Nephron (organoid): ENCODE data around the gene M1AP.

Source experiments
- H3K27ac Mint-ChIP-seq, 3 experiments: 2 replicates each; pipeline ENCODE4 v1.8.0; 2020; ENCODE audit warnings: mixed read lengths in 3 of 3, mild to moderate bottlenecking in 2 of 3, moderate library complexity in 1 of 3
- H3K27me3 Mint-ChIP-seq: 2 replicates; pipeline ENCODE4 v1.8.0; 2021; ENCODE audit warnings: low read depth, mild to moderate bottlenecking, moderate library complexity, mixed read lengths
- H3K36me3 Mint-ChIP-seq: 2 replicates; pipeline ENCODE4 v1.8.0; 2020; ENCODE audit warnings: low read depth, mixed read lengths
- H3K4me1 Mint-ChIP-seq: 2 replicates; pipeline ENCODE4 v1.8.0; 2020; ENCODE audit warnings: mixed read lengths
- H3K4me3 Mint-ChIP-seq, 3 experiments: 2 replicates each; pipeline ENCODE4 v1.8.0; 2020; ENCODE audit warnings: mild to moderate bottlenecking in 3 of 3, mixed read lengths in 3 of 3, moderate library complexity in 2 of 3
- H3K9me3 Mint-ChIP-seq: 2 replicates; pipeline ENCODE4 v1.8.0; 2020; ENCODE audit warnings: mixed read lengths
- TF ChIP-seq, protein P1 (sequence below), 3 experiments: fragments of 200-600 bp; sonication (generic); IDR thresholded peaks; one replicate each; pipeline ENCODE4 v1.5.0; 2021; ENCODE audit warnings: antibody characterized with exemption in 3 of 3; ENCODE audit not compliant: unreplicated experiment in 3 of 3

Gene M1AP

DNA sequence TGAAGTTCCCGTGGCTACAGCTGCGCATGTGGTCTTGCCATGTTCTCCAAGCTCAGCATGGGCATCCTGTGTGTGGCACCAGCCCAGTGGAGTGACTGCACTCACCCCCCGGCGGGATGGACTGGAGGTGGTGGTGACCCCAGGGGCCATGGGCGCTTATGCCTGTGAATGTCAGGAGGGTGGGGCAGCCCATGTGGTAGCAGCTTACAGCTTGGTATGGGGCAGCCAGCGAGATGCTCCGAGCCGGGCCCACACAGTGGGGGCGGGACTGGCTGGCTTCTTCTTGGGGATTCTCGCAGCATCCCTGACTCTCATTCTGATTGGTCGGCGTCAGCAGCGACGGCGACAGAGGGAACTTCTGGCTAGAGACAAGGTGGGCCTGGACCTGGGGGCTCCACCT is 31.5 kb upstream of the M1AP start:
- no peaks in the 10 kb centered on the region for H3K27me3 Mint-ChIP-seq
- H3K4me3 Mint-ChIP-seq, result no peak overlapping the region
- H3K36me3 Mint-ChIP-seq, result peaks cover 42% of the 10 kb centered on the region
- H3K4me1 Mint-ChIP-seq, result no peaks in the 10 kb centered on the region
- no peak overlapping the region for H3K27ac Mint-ChIP-seq
- no peaks in the 10 kb centered on the region for H3K9me3 Mint-ChIP-seq
- TF ChIP-seq, protein P1, sequence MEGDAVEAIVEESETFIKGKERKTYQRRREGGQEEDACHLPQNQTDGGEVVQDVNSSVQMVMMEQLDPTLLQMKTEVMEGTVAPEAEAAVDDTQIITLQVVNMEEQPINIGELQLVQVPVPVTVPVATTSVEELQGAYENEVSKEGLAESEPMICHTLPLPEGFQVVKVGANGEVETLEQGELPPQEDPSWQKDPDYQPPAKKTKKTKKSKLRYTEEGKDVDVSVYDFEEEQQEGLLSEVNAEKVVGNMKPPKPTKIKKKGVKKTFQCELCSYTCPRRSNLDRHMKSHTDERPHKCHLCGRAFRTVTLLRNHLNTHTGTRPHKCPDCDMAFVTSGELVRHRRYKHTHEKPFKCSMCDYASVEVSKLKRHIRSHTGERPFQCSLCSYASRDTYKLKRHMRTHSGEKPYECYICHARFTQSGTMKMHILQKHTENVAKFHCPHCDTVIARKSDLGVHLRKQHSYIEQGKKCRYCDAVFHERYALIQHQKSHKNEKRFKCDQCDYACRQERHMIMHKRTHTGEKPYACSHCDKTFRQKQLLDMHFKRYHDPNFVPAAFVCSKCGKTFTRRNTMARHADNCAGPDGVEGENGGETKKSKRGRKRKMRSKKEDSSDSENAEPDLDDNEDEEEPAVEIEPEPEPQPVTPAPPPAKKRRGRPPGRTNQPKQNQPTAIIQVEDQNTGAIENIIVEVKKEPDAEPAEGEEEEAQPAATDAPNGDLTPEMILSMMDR (IDR thresholded peaks at IDR 0.05; ENCODE audit: unreplicated experiment in 3 of 3), result no peak

DNA sequence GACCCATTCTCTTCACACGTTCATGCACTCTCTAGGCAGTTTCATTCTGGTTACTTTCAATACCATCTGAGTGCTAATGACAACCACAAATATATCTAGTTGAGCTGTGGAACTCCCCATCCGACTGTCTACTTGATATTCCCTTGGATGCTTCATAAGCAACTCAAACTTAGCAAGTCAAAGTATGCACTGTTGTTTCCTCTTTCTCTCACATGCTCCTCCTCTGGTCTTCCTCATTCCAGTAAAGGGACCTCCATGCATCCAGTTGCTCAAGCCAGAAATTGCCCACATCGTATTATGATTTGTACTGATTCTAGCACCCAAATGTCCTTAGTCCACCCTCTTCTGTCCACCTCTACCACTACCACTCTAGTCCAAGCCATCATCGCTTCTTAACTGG is 28.2 kb upstream of the M1AP start:
- Mint-ChIP-seq H3K27ac (no peak overlapping the region), H3K36me3 (peaks cover 48% of the 10 kb centered on the region), H3K4me1 (no peaks in the 10 kb centered on the region), H3K9me3 (no peaks in the 10 kb centered on the region), H3K4me3 (no peak overlapping the region), H3K27me3 (no peaks in the 10 kb centered on the region)
- TF ChIP-seq, protein P1 (IDR thresholded peaks at IDR 0.05; ENCODE audit: unreplicated experiment in 3 of 3), result no peak

DNA sequence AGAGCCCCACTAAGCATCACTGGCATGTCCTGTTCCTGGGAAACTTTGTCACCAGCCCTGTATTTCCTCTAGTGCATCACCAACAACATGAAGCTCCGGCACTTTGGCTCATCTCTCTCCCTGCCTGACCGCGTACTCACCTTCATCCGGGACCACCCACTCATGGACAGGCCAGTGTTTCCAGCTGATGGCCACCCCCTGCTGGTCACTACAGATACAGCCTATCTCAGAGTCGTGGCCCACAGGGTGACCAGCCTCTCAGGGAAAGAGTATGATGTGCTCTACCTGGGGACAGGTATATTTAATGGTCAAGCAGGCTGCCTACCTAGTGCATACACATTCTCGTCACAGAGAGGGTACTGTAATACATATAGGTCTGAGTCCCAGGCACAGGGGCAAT is 27.0 kb upstream of the M1AP start:
- Mint-ChIP-seq H3K36me3 (peaks cover 40% of the 10 kb centered on the region), H3K27ac (no peak overlapping the region), H3K27me3 (no peaks in the 10 kb centered on the region), H3K4me3 (no peak overlapping the region), H3K9me3 (no peaks in the 10 kb centered on the region), H3K4me1 (no peaks in the 10 kb centered on the region)
- TF ChIP-seq, protein P1 (IDR thresholded peaks at IDR 0.05; ENCODE audit: unreplicated experiment in 3 of 3), result no peak

DNA sequence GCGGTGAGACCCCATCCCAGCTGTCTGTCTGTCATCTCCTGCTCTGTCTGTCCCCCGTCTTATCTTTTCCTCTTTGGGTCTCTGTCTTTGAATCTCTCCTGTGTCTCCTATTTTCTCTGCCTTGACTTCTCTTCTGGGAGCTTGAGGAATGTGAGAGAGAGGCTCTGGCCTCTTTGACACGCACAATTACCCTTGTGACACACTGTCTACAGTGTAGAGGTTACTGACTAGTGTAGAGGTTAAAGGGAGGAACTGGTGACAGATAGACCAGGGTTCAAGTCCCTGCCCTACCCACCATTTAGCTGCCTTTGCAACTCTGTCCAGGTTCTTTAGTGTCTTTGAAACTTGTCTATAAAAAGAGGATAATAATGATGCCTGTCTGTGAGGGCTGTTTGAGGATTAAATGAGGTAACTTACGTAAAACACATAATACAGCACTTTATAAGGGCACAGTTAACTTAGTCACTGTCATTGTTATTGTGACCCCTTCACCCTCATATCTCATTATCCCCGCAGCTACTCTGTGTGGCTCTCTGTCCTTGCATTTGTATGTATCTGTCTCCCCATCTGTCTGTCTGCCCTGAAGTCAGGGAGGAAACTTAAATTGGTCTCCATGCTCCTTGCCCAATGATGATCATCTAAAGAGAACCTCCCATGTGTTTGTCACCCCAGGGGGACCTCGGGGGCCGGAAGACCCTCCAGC is 25.8 kb upstream of the M1AP start:
- Mint-ChIP-seq H3K4me1 (no peaks in the 10 kb centered on the region), H3K27me3 (no peaks in the 10 kb centered on the region), H3K27ac (no peak overlapping the region), H3K9me3 (no peaks in the 10 kb centered on the region), H3K36me3 (peaks cover 37% of the 10 kb centered on the region), H3K4me3 (no peak overlapping the region)
- TF ChIP-seq, protein P1 (IDR thresholded peaks at IDR 0.05; ENCODE audit: unreplicated experiment in 3 of 3), result no peak

DNA sequence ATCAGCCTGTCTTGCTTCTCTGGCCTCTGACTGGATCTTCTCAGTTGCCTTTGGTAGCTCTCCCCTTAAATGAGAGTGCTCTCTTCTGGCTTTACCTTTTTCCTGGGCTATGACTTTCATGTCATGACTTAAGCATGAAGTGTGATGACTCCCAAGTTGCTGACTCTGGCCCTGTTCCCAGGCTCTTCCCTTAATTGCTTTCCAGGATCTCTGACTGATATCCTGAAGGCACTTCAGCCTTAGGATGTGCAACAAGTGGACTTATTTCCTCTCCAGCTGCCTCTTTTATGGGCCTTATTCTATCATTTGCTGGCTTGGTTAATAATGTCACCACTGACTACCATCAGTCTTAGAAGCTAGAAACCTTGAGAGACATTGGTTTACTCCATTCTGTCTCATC is 23.3 kb upstream of the M1AP start:
- Mint-ChIP-seq H3K27me3 (no peaks in the 10 kb centered on the region), H3K27ac (no peak overlapping the region), H3K36me3 (peaks cover 21% of the 10 kb centered on the region), H3K4me1 (no peaks in the 10 kb centered on the region), H3K4me3 (no peak overlapping the region), H3K9me3 (no peaks in the 10 kb centered on the region)
- TF ChIP-seq, protein P1 (IDR thresholded peaks at IDR 0.05; ENCODE audit: unreplicated experiment in 3 of 3), result no peak

DNA sequence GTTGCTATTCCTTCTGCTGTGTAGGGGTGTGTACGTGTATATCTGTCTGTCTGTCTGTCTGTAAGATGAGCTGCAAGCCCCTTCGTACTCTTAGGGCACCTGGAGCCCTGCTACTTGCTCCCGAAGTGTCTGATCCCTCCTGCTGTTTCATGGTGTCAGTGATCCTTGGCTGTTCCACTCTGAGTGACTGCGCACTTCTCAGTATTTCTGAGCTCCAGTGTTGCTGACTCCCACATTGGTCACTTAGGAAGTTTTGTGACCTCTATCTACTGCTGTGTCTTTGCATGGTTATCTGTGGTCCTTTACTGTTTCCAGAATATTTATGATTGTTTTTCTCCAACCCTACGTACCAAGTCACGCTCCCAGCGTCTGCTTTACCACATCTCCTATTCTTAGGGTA is 22.1 kb upstream of the M1AP start:
- Mint-ChIP-seq H3K36me3 (peaks cover 12% of the 10 kb centered on the region), H3K4me1 (no peaks in the 10 kb centered on the region), H3K27me3 (no peaks in the 10 kb centered on the region), H3K27ac (no peak overlapping the region), H3K4me3 (no peak overlapping the region), H3K9me3 (no peaks in the 10 kb centered on the region)
- TF ChIP-seq, protein P1 (IDR thresholded peaks at IDR 0.05; ENCODE audit: unreplicated experiment in 3 of 3), result no peak
